AG04450 (cell line): ENCODE results near the gene ODAPH. TPM values are rescaled to one million over a fixed set of nuclear protein-coding genes. Genes with fewer than 3 reads are reported as not detected.

ENCODE experiments used
- CTCF ChIA-PET: fragments of 300-600, 350-600 bp; formaldehyde crosslinking; extraction: SDS; loops from one replicate; lab custom pipeline; 2022; ENCODE audit warnings: antibody characterized with exemption, inconsistent platforms; lab: Charles Lee
- POLR2A ChIA-PET: fragments of 350-600 bp; formaldehyde crosslinking; extraction: SDS; loops from one replicate; lab custom pipeline; 2021; ENCODE audit warnings: antibody characterized with exemption, inconsistent platforms; lab: Yijun Ruan, JAX
- DNase-seq: peaks from one replicate; pipeline ENCODE4 v3.0.0-alpha.2; 2011; ENCODE audit warnings: low read depth, low spot score
- H3K27ac ChIP-seq: one replicate; pipeline ENCODE4 v1.5.1; 2012; ENCODE audit warnings: low read depth, low read length, control low read depth
- H3K27me3 ChIP-seq: one replicate; pipeline ENCODE4 v1.6.0; 2012; ENCODE audit warnings: low read length; ENCODE audit not compliant: control insufficient read depth, insufficient read depth
- H3K4me3 ChIP-seq: 2 replicates; pipeline ENCODE4 v1.5.1; 2011; ENCODE audit warnings: mild to moderate bottlenecking, low read depth, low read length, control low read depth
- H3K9me3 ChIP-seq: 2 replicates; pipeline ENCODE4 v1.5.1; 2012; ENCODE audit warnings: low read length; ENCODE audit not compliant: control insufficient read depth, insufficient read depth
- polyA plus RNA-seq: library from polyadenylated mRNA; depleted of rRNA; stranded (reverse); fragments of >200 nt; gene quantifications from 2 replicates; pipeline ENCODE4 v1.2.3, GENCODE V29; 2011
- TF ChIP-seq, protein P1 (sequence below): IDR thresholded peaks from 2 replicates; pipeline ENCODE4 v1.5.1; 2011; ENCODE audit warnings: low read depth, low read length, control low read depth, inconsistent platforms

The ODAPH gene
- polyA plus RNA-seq, 1 experiment, result not detected

DNA sequence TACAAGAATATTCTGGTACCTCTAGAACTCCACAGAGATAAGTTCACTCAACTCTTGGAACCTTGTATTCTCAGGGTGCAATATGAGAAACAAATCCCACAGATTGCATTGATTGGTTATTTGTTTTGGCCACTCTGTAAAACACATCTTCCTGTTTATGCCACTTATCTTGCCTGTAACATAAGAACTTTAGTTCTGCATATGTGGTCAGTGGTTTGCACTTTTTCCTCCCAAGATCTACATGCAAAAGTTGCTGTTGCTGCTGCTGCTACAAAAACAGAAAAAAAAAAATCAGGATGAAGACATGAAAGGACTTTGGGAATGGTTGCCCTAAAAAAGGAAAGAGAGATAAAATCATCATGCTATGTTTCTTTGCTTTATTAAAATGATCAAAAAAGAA, 9.6 kb downstream of the ODAPH start:
- POLR2A ChIA-PET, result no interaction called here
- CTCF ChIA-PET, result no interaction called here
- Histone ChIP-seq H3K27me3 (peaks cover 8% of the 10 kb centered on the region), H3K4me3 (no peak overlapping the region), H3K9me3 (no peaks in the 10 kb centered on the region; the same call in 1 of the 2 replicates), H3K27ac (no peak overlapping the region)
- DNase-seq, result no peak
- TF ChIP-seq, protein P1, sequence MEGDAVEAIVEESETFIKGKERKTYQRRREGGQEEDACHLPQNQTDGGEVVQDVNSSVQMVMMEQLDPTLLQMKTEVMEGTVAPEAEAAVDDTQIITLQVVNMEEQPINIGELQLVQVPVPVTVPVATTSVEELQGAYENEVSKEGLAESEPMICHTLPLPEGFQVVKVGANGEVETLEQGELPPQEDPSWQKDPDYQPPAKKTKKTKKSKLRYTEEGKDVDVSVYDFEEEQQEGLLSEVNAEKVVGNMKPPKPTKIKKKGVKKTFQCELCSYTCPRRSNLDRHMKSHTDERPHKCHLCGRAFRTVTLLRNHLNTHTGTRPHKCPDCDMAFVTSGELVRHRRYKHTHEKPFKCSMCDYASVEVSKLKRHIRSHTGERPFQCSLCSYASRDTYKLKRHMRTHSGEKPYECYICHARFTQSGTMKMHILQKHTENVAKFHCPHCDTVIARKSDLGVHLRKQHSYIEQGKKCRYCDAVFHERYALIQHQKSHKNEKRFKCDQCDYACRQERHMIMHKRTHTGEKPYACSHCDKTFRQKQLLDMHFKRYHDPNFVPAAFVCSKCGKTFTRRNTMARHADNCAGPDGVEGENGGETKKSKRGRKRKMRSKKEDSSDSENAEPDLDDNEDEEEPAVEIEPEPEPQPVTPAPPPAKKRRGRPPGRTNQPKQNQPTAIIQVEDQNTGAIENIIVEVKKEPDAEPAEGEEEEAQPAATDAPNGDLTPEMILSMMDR, result no peak

DNA sequence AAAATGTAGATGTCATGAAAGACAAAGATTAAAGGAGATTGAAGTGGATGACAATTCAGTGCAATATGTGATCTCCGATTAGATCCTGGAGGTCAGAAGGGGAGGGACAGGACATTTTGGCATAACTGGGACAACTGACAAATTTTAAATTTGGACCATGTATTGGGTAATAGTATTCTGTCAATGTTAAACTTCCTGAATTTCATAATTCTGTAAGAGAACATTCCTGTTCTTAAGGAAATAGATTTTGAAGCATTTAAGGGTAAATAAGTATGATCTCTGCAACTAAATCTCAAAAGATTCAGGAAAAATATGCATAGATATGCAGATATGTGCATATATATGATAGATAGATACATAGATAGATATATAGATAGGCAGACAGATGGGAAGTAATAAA, 11.0 kb downstream of the ODAPH start:
- CTCF ChIA-PET, result no interaction called here
- H3K4me3 ChIP-seq, result no peak overlapping the region
- H3K9me3 ChIP-seq, result no peaks in the 10 kb centered on the region
- peaks cover 8% of the 10 kb centered on the region for H3K27me3 ChIP-seq
- TF ChIP-seq, protein P1, result no peak
- POLR2A ChIA-PET, result no interaction called here
- DNase-seq, result no peak
- H3K27ac ChIP-seq, result no peak overlapping the region

DNA sequence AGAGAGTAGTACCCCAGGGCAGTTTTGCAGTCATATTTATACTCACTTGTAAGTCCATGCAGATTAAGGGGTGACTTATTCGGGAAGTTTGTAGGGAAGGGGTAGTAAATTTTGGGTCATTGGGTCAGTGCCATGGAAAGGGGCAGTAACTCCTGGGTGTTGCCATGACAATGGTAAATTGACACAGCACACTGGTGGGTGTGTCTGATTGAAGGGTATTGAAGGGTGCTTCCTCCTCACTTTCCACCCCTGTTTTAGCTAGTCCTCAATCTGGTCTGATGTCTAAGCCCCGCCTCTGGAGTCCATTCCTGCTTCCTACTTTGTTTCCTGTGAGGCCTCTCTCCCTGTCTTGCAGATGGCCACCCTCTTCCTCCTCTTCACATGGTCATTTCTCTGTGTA, 11.9 kb downstream of the ODAPH start:
- H3K27me3 ChIP-seq, result peaks cover 8% of the 10 kb centered on the region
- DNase-seq, result no peak
- H3K27ac ChIP-seq, result no peak overlapping the region
- POLR2A ChIA-PET, result no interaction called here
- TF ChIP-seq, protein P1, result no peak
- H3K4me3 ChIP-seq, result no peak overlapping the region
- CTCF ChIA-PET, result no interaction called here
- no peaks in the 10 kb centered on the region for H3K9me3 ChIP-seq

DNA sequence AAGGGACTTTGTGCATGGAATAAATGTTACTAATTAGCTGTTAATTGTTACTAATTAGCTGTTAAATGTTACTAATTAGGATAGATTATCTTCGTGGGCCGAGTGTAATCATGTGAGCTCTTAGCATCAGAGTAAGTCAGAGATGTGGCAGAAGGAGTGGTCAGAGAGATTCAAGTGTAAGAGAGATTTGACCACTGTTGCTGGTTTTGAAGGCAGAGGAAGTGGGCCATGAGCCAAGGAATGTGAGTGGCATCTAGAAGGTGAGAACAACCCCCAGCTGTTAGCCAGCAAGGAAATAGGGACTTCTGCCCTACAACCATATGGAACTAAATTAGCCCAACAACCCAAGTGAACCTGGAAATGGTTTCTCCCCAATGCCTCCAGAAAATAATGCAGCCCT, 28.2 kb downstream of the ODAPH start:
- ChIA-PET POLR2A (no interaction called here), CTCF (no interaction called here)
- Histone ChIP-seq H3K27me3 (peaks cover 21% of the 10 kb centered on the region), H3K4me3 (no peak overlapping the region), H3K9me3 (no peaks in the 10 kb centered on the region), H3K27ac (no peak overlapping the region)
- DNase-seq, result no peak
- TF ChIP-seq, protein P1, result no peak

DNA sequence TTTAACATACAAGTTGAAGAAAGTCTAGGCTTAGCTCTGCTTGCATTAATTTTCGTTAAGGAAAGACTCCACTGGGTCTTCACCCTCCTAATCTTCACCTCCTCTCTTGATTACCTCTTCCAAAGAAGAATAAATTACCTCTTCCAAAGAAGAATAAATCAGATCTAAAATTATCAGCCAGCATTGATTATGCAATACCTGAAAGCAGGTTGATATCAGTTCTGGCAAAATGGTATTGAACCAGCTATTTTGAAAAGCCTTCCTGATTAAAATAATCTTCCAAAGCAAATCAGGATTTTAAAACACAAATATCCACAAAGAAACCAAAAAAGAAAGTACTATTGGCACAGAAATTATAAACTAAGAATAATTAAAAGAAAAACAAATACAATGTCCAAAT, 37.5 kb downstream of the ODAPH start:
- no peak for DNase-seq
- POLR2A ChIA-PET, result no interaction called here
- CTCF ChIA-PET, result no interaction called here

More for the DNA sequence above, 37.5 kb downstream of the ODAPH start:
- TF ChIP-seq, protein P1, result no peak
- Histone ChIP-seq H3K27me3 (peaks cover 4% of the 10 kb centered on the region), H3K4me3 (no peak overlapping the region), H3K27ac (no peak overlapping the region), H3K9me3 (no peaks in the 10 kb centered on the region)
